Vagina (tissue), 2 donors: ENCODE measurements around the gene KDELR3. TPM values are rescaled to one million over a fixed set of nuclear protein-coding genes. Genes with fewer than 3 reads are reported as not detected.

Experiments
- DNase-seq, 2 donors: peaks; one replicate each; pipeline ENCODE4 v3.0.0-alpha.2; 2017; ENCODE audit errors: extremely low spot score in 2 of 2
- H3K27ac ChIP-seq: fragments of 200-600 bp; sonication (generic); one replicate; pipeline ENCODE4 v1.5.1; 2019
- H3K27me3 ChIP-seq: fragments of 200-600 bp; sonication (generic); one replicate; pipeline ENCODE4 v1.5.1; 2019
- H3K36me3 ChIP-seq, 2 donors: fragments of 200-600 bp; sonication (generic); one replicate each; pipeline ENCODE4 v1.5.1; 2017 to 2019
- H3K4me1 ChIP-seq: fragments of 200-600 bp; sonication (generic); one replicate; pipeline ENCODE4 v1.5.1; 2019
- H3K4me3 ChIP-seq, 2 donors: fragments of 200-600 bp; sonication (generic); 1 replicate in 1 of 2; 2 replicates in 1 of 2; pipeline ENCODE4 v1.5.1; 2016 to 2019
- H3K9me3 ChIP-seq: fragments of 200-600 bp; sonication (generic); one replicate; pipeline ENCODE4 v1.5.1; 2019
- POLR2A ChIP-seq, 2 donors: fragments of 450-650 bp; IDR thresholded peaks; one replicate each; pipeline ENCODE4 v1.6.1; 2017; ENCODE audit warnings: antibody characterized with exemption in 2 of 2, mild to moderate bottlenecking in 2 of 2, moderate library complexity in 2 of 2
- POLR2AphosphoS5 ChIP-seq, 2 donors: sonication (generic); formaldehyde crosslinking; IDR thresholded peaks; one replicate each; pipeline ENCODE4 v1.9.0; 2017; ENCODE audit warnings: antibody characterized with exemption in 2 of 2, mild to moderate bottlenecking in 2 of 2, low read depth in 1 of 2; ENCODE audit not compliant: insufficient read depth in 1 of 2
- intact Hi-C: fragments of 100-400 bp; cut with DNase I; formaldehyde crosslinking; loops from one replicate; pipeline ENCODE4 v1.15.1; 2023
- total RNA-seq: library from RNA; depleted of rRNA; stranded (reverse); fragments of >200 nt; gene quantifications from one replicate; pipeline ENCODE4 v1.2.3, GENCODE V29; 2016
- TF ChIP-seq, protein P1 (sequence below), 3 experiments: fragments of 450-650 bp in 2 of 3; fragments of 200-600 bp in 1 of 3; sonication (generic) in 1 of 3; IDR thresholded peaks; one replicate each; pipeline ENCODE4 v1.5.1; 2017 to 2019; ENCODE audit warnings: antibody characterized with exemption in 3 of 3, mild to moderate bottlenecking in 2 of 3, moderate library complexity in 2 of 3

Gene KDELR3
- total RNA-seq, 1 donor from 2014 or later, result 3.9 TPM

DNA sequence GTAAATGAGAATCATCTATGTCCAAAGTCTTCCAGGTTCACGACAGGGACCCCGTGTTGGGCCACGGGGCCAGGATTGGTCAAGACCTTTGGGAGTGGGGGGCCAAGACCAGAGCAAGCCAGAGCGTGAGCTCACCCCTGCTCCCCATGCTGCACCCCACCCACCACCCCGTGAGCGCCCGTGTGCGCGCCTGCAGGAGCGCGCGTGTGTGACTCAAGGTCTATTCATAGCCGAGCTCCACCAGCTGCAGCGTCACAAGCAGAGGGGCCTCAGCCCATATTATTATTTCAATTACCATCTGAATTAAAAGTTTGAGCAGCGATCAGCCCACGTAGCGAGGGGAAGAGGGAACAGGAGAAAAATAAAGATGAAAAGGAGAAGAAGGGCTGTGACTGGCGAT lies 18.1 kb upstream of the KDELR3 start:
- no peak for TF ChIP-seq POLR2AphosphoS5 (IDR thresholded peaks at IDR 0.05; ENCODE audit: insufficient read depth in 1 of 2, low read depth in 1 of 2)
- no peaks in the 10 kb centered on the region for H3K9me3 ChIP-seq
- intact Hi-C loops, result no loop called here
- no peaks in the 10 kb centered on the region for H3K36me3 ChIP-seq
- no peak overlapping the region for H3K4me3 ChIP-seq
- no peaks in the 10 kb centered on the region for H3K4me1 ChIP-seq
- peaks cover 2% of the 10 kb centered on the region for H3K27me3 ChIP-seq
- no peak overlapping the region for H3K27ac ChIP-seq
- DNase-seq, result no peak

DNA sequence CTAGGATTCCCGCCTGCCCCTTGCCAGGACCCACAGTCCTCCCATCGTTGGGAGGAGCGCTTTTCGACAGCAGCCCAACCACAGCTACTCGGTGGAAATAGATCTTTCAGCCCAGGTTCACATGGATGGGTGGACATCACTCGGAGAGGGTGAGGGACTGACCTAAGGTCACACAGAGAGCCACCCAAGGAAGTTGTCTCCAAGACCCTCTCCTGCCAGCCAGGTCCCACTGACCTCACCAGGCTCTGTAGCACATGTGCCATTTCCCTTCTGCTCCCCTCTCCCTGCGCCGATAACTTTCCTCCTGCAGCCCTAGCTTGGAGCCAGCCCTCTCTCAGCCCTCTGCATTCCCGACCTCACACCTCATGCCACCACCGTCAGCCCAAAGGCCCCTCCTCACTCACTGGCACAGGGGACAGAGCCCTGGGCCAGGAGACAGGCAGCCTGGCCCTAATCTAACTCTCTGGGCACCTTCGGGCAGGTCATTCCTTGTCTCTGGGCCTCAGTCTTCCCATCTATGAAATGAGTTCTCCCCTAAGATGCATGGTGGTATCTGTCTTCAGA lies 17.6 kb upstream of the KDELR3 start:
- Histone ChIP-seq H3K27ac (no peak overlapping the region), H3K4me3 (no peak overlapping the region), H3K9me3 (no peaks in the 10 kb centered on the region), H3K27me3 (peaks cover 3% of the 10 kb centered on the region), H3K4me1 (no peaks in the 10 kb centered on the region), H3K36me3 (no peaks in the 10 kb centered on the region)
- intact Hi-C loops, result no loop called here
- TF ChIP-seq, protein P1, sequence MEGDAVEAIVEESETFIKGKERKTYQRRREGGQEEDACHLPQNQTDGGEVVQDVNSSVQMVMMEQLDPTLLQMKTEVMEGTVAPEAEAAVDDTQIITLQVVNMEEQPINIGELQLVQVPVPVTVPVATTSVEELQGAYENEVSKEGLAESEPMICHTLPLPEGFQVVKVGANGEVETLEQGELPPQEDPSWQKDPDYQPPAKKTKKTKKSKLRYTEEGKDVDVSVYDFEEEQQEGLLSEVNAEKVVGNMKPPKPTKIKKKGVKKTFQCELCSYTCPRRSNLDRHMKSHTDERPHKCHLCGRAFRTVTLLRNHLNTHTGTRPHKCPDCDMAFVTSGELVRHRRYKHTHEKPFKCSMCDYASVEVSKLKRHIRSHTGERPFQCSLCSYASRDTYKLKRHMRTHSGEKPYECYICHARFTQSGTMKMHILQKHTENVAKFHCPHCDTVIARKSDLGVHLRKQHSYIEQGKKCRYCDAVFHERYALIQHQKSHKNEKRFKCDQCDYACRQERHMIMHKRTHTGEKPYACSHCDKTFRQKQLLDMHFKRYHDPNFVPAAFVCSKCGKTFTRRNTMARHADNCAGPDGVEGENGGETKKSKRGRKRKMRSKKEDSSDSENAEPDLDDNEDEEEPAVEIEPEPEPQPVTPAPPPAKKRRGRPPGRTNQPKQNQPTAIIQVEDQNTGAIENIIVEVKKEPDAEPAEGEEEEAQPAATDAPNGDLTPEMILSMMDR (IDR thresholded peaks at IDR 0.05), result no peak
- DNase-seq, result no peak

DNA sequence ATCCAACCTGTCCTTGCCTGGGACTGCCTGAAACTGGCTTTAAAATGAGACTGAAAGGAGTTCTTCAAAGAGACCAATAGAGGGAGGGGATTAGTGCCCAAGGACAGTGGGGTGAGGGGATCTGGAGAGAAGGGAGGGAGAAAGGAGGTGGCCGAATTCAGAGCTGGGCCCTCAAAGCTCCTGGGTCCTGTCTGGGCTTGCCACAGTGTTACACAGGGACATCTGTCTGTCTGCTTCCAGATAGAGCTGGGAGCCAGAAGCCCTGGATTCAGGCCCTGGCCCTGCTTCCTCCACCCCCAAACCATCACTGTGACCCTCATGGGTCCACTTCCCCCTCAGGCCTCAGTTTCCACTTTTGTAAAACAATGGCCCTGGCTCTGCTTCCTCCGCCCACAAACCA lies 16.5 kb upstream of the KDELR3 start:
- TF ChIP-seq POLR2A (IDR thresholded peaks at IDR 0.05), result no peak
- TF ChIP-seq POLR2AphosphoS5 (IDR thresholded peaks at IDR 0.05; ENCODE audit: insufficient read depth in 1 of 2, low read depth in 1 of 2), result no peak
- TF ChIP-seq, protein P1 (IDR thresholded peaks at IDR 0.05), result no peak
- intact Hi-C loops, result no loop called here
- Histone ChIP-seq H3K36me3 (no peaks in the 10 kb centered on the region), H3K4me3 (no peak overlapping the region), H3K4me1 (no peaks in the 10 kb centered on the region), H3K27ac (no peak overlapping the region), H3K27me3 (peaks cover 3% of the 10 kb centered on the region), H3K9me3 (no peaks in the 10 kb centered on the region)
- no peak for DNase-seq

DNA sequence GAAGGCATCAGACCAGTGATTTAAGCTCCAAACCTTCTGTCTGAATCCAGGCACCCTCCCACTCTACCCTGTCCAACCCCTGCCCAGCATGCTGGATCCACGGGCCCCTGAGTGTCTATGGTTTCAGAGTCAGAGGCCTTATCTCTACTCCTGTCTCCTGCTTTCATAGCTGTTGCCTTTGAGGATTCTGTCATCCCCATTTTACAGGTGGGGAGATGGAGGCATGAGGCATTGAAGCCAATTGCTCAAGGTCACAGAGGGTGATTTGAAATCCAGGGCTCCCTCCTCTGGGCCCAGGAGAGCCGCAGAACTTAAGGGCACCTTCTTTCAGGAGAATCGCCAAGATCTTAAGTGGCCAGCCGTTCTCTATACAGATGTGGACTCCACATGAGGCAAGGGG lies 16.0 kb upstream of the KDELR3 start:
- intact Hi-C loops, result no loop called here
- Histone ChIP-seq H3K36me3 (no peaks in the 10 kb centered on the region), H3K4me3 (no peak overlapping the region), H3K27me3 (peaks cover 3% of the 10 kb centered on the region), H3K9me3 (no peaks in the 10 kb centered on the region), H3K27ac (no peak overlapping the region), H3K4me1 (no peaks in the 10 kb centered on the region)
- DNase-seq, result no peak
- no peak for TF ChIP-seq POLR2A (IDR thresholded peaks at IDR 0.05)

DNA sequence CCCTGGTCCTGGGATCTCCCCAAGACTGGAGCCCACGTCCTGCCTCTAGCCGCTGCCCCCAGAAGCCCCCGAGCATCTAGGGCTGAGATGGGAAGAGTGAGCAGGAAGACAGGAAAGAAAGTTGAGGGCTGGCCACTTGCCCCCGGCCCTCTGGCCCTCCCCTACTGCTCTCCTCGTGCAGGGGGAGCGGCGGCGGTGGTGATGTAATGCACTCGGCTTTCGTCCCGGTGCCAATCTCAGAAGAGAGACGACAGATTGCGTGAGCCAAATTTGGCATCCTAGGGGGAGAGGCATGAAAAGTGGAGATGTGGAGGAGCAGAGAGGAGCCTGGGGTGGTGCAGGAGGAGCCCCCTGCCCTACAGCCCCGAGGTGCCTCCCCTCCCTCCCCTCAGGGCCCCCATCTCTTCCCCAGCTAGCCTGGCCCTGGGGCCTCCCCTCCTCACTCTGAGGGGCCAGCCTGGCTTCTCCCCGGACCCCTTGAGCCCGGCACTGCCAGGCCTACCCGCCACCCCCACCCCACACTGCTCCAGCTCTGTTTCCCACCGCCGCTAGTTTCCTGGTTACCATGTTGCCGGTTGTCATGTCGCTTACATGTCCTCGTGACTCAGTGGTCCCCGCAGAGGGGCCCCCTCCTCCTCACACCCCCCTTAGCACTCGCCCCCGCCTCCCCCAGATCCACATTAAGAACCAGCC lies 15.4 kb upstream of the KDELR3 start:
- no peak for DNase-seq
- TF ChIP-seq, protein P1 (IDR thresholded peaks at IDR 0.05), result no peak
- TF ChIP-seq POLR2AphosphoS5 (IDR thresholded peaks at IDR 0.05; ENCODE audit: insufficient read depth in 1 of 2, low read depth in 1 of 2) (no peak), POLR2A (IDR thresholded peaks at IDR 0.05) (no peak)
- Histone ChIP-seq H3K9me3 (no peaks in the 10 kb centered on the region), H3K4me3 (no peak overlapping the region), H3K36me3 (no peaks in the 10 kb centered on the region), H3K27ac (no peak overlapping the region), H3K27me3 (peaks cover 3% of the 10 kb centered on the region), H3K4me1 (no peaks in the 10 kb centered on the region)
- intact Hi-C loops, result no loop called here

DNA sequence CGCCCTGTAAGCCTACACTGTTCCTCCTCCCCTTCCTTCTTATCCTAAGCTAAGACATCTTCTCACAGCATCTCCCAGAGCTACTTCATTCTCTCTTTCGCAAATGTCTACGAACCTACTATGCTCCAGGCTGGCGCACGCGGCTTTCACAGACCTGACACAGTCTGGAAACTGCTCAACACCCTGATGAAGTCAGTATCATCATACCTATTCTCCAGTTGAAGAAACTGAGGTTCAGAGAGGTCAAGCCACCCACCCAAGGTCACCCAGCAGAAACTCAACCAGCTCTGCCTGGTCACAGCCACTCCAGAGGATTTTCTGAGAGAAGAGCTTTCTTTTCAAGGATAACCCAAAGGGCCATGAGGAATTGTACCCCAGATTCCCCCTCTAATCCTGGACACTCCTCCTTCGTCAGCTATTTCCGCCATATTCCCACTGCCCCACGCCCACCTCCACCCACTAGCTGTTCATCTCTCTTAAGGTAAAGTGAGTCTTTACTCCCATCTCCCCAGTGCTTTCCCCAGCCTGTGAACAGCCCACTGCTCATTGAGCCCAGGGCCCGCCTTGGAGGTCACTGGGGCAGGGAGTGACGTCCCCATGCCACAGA lies 14.7 kb upstream of the KDELR3 start:
- Histone ChIP-seq H3K4me1 (no peaks in the 10 kb centered on the region), H3K27me3 (peaks cover 3% of the 10 kb centered on the region)
- intact Hi-C loops, result no loop called here

More for the DNA sequence above, 14.7 kb upstream of the KDELR3 start:
- TF ChIP-seq, protein P1 (IDR thresholded peaks at IDR 0.05), result no peak
- no peak for TF ChIP-seq POLR2AphosphoS5 (IDR thresholded peaks at IDR 0.05; ENCODE audit: insufficient read depth in 1 of 2, low read depth in 1 of 2)
- TF ChIP-seq POLR2A (IDR thresholded peaks at IDR 0.05), result no peak
- no peak for DNase-seq
- Histone ChIP-seq H3K36me3 (no peaks in the 10 kb centered on the region), H3K9me3 (no peaks in the 10 kb centered on the region), H3K27ac (no peak overlapping the region), H3K4me3 (no peak overlapping the region)
